Measurements from ENCODE around the gene MX2.
"Not testable (repeated sequence)": the region's sequence is repeated elsewhere in the genome, so short reads cannot be mapped to it uniquely, and the experiment has no call there.

The MX2 gene

GRCh38 chr21:41388259-41388658, 26.4 kb downstream of the MX2 start:
- no peak for DNase-seq

- DNase-seq = no peak
Observed at GRCh38 chr21:41390043-41390639, 28.3 kb downstream of the MX2 start.

DNA sequence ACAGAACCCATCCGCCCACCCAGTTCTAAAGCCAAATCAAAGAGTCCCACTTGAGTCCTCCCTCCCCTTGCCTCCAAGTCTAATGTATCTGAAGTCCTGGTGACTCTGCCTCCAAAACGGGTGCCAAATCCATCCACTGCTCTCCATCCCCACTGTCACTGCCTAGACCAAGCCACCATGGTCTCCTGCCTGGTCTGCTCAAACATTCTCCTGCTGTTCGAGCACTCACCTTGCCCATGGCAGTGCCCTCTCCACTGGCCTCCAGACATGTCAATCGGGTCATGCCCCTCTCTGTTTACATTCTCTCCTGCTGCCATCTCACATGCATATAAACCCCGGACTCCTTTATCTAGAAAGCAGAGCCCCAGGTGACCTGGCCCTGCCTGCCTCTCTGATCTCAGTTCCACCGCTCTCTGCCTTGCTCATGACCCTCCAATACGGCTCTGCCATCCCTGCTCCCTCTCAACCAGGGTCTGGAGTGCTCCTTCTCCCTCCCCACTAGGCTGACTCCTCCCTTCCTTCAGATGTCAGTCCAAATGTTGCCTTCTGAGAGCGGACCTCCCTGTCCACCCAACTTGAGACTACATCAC, 32.1 kb downstream of the MX2 start:
- DNase-seq = no peak

GRCh38 chr21:41396558-41397075, 34.8 kb downstream of the MX2 start:
- DNase-seq = no peak

GRCh38 chr21:41397471-41397891, 35.7 kb downstream of the MX2 start:
- DNase-seq = no peak

DNA sequence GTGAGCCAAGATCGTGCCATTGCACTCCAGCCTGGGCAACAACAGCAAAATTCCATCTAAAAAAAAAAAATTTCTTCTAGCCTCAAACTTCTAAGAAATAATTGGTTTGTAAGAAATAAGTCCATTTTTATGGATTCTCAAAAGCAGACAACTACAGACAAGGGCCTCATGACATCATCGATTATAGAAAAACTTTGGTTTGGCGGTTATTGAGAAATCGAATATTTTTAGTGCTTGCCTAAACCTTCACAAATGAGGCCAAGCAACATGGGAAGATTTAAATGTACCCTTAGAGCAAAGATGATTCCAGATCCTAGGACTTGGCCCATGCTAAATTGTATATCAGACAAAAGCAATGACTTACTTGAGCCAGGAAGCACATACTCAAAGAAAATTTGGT, 36.4 kb downstream of the MX2 start:
- DNase-seq = no peak

GRCh38 chr21:41398831-41399230, 37.0 kb downstream of the MX2 start:
- DNase-seq = no peak

DNA sequence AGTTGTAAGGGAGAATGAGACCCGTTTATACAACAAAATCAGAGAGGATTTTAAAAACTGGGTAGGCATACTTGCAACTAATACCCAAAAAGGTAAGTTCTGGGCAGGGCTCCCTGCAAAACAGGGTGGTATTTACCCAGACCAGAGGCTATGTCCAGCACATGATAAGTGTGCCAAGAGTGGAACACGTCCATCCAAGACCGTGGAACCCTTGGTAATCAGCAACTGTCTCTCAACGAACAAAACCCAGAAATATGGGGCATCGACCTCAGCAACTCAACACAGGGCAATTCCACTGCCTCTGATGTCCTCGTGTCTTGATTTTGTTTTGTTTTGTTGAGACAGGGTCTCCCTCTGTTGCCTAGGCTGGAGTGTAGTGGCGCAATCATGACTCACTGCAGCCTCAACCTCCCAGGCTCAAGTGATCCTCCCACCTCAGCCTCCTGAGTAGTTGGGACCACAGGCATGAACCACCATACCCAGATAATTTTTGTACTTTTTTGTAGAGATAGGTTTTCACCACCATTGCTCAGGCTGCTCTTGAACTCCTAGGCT, 37.5 kb downstream of the MX2 start:
- DNase-seq = no peak

DNA sequence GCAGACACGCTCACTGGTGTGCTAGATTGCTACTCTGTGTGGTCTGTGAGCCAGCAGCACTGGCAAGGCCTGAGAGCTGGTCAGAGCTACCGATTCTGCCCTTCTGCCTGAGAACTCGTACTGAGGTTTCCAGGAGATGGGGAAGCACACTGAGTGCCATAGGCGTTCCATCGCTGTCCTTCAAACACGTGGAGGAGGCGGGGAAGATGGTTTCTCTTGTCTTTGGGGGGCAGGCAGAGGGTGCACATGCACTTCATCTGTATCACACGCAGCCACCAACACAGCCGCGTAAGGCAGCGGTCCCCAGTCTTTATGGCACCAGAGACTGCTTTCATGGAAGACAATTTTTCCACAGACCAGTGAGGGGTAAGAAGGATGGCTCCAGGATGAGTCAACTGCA, 40.4 kb downstream of the MX2 start:
- DNase-seq = no peak

- DNase-seq = no peak
Observed at GRCh38 chr21:41402796-41403195, 41.0 kb downstream of the MX2 start.

DNA sequence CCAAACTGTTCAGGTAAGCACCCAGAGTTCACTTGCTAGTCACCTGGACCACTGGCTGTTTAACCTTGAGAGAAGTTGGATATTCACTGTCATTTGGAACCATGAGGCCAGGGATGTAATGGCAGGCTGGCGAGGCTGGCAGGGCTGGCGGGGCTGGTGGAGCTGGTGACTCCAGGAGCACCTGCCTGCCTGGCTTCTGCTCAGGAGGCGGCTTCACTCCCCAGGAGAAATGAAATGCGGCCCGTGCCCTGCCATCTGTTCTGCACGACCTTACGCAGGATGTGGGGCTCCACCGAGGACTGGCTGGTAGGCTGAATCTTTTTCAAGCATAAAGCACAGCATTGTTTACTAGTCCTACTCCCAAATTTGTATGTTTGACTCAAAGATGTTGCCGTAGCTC, 41.5 kb downstream of the MX2 start:
- no peak for DNase-seq

GRCh38 chr21:41403966-41404365, 42.1 kb downstream of the MX2 start:
- no peak for DNase-seq

- no peak for DNase-seq
Observed at GRCh38 chr21:41405321-41405720, 43.5 kb downstream of the MX2 start.

DNA sequence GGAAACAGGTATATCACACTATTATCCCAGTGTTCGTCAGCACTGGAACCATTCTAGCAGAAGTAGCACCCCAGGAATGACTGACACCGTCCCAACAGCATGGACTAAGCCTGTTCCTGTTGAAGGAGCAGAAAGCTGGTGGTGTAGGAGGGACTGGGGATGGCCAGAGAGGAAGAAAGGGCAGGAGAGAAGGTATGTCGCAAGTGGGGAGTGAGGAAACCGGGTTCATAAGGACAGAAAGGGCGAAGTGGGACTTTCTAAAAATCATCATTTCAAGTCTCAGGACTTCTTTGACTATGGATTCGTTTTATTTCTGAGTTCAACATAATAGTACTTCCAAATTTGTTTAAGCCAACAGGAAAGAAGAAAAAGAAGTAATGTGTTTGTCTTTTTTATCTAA, 44.5 kb downstream of the MX2 start:
- no peak for DNase-seq

GRCh38 chr21:41407541-41408460, 46.0 kb downstream of the MX2 start:
- DNase-seq = no peak

DNA sequence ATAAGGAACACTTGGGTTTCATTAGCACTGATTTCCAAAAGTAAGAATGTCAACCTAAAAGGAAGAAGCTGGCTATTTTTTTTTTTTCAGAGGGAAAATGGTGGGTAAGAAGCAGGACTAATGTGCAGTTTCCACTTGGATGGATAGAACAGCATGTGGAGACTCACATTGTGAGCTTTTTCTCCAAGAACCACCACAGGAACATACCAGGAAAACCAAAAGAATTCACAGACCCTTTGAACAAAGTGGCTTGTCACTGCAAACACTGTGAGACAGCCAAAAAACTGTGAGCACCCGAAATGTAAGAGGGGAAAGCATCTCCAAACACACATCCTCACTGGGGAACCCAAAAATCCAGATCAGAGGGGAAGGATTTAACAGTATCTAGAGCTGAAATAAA, 48.5 kb downstream of the MX2 start:
- DNase-seq = no peak

- DNase-seq = no peak
Observed at GRCh38 chr21:41410767-41411448, 49.1 kb downstream of the MX2 start.

DNA sequence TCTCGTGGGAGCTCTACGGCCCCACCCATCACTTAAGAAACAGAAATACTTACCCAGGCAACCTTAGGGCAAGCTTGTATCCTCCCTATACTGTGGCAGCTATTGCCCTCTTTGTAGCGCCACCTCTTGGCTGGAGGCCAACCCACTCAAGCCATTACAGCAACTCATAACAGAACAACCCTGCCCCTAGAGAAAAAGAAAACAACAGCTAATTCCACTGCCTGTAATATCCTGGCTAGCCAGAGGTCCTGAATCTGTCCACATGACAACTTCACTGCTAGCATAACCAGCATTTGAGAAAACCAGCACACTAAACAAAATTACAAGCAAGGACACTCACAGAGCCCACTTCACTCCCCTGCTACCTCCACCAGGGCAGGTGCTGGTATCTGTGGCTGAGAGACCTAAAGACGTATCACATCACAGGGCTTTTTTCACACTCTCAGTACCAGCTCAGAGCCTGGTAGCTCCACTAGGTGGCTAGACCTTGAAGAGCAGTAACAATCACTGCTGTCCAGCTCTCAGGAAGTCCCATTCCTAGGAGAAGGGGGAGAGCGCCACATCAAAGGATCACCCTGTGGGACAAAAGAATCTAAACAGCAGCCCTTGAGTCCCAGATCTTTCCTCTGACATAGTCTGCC, 49.7 kb downstream of the MX2 start:
- DNase-seq = no peak

- DNase-seq = not testable (repeated sequence)
Observed at GRCh38 chr21:41417505-41417904, 55.7 kb downstream of the MX2 start.

DNA sequence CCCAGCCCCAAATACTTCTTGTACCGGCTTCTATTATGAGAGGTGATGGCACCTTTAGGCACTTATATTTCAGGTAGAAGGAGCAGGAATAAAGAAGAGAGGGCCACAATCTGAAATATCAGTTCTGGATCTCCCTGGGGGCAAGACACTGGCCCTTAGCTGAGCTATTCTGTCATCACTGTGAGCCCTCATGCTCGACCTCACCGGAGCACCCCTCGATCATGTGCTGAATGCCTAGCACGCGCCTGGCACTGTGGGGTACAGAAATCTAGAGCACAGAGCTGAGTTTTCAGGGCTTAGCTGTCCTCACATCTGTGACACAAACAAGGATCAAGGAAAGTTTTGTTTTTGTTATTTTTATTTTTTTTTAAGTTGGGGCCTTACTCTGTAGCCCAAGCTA, 56.6 kb downstream of the MX2 start:
- DNase-seq = no peak

DNA sequence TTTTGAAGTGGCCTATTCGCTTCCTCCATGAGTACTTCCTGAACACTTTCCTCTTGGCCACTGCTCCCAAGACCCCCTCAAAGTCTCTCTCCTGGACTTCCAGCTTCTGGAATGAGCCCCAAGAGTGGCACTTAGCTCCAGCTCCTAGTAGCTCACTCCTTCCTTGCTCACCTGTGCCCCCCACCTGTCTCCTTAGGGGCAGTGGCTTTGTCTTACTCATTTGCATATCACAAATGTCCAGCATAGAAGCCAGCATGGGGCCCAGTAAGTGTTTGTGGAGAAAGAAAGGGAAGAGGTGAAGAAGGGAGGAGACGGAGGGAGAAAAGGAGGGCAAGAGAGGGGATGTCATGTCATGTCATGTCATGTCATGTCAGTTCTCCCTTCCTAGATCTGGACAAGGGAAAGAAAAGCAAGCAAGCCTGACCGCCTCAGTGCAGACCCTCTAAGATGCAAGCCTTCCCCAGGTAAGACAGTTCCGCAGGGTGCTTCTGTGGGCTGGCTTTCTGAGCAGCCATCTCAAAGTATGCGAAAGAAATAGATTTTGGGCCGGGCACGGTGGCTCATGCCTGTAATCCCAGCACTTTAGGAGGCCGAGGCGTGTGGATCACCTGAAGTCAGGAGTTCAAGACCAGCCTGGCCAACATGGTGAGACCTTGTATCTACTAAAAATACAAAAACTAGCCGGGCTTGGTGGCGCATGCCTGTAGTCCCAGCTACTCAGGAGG, 57.3 kb downstream of the MX2 start:
- DNase-seq = no peak

All from effector CD8-positive, alpha-beta T cell (primary cell).